Measurements from ENCODE around the gene WDR82. TPM values are rescaled to one million over a fixed set of nuclear protein-coding genes. Genes with fewer than 3 reads are reported as not detected.

WDR82 gene
- total and polyA plus RNA-seq, 9 of the 15 experiments (the other 6 are each of a cell fraction or from before 2014, with no cell fraction given): 6.4 to 62.9 (median 37.1) TPM

DNA sequence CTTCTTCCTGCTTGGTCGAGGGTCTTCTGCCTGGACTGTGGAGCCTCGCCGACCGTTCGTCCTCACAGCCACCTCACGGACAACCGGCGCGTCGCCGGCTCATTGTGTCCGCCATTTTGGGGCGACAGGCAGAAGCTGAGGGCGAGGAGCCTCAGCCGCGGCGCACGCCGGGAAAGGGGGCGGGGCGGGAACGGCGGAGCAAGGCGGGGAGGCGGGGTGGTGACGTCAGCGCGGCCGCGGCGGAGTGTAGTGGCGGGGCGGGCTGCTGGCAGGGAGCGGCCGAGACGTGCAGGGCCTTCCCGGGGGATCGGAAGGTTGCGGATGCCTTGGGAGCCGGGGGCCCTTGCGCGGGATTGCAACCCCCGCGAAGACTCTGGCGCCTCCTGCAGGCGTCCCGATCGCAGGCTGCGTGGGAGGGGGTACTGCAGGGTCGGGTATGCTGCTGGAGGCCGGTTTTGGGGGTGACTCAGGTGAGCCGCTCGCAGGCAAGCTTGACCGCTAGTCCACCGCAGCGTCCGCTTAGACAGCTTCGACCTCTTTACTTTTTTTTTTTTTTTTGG lies at the start of gene WDR82 (continued):
- TF ChIP-seq DLX4 (CRISPR knock-in tag; IDR thresholded peaks at IDR 0.05) (no peak), MAZ (CRISPR knock-in tag; conservative IDR thresholded peaks at IDR 0.05 in 1 of 2, IDR thresholded peaks at IDR 0.05 in 1 of 2) (peak; percentile 80 to 88), RCOR1 (IDR thresholded peaks at IDR 0.05; ENCODE audit: borderline replicate concordance in 1 of 2, low read depth in 2 of 2, low read length in 2 of 2) (no peak), FOXP1 (CRISPR knock-in tag; IDR thresholded peaks at IDR 0.05) (no peak), JUND (IDR thresholded peaks at IDR 0.05; ENCODE audit: borderline replicate concordance, low read depth, low read length) (peak; percentile 73), JUND (tag; IDR thresholded peaks at IDR 0.05; ENCODE audit: borderline replicate concordance, low read depth, low read length) (peak; percentile 59; the same call in 1 of the 3 replicates), ZNF717 (CRISPR knock-in tag; IDR thresholded peaks at IDR 0.05) (no peak), ZNF551 (CRISPR knock-in tag; IDR thresholded peaks at IDR 0.05) (no peak), TFAM (CRISPR knock-in tag; conservative IDR thresholded peaks at IDR 0.05) (no peak), CREB1 (IDR thresholded peaks at IDR 0.05) (peak; percentile 68), CREB1 (CRISPR knock-in tag; IDR thresholded peaks at IDR 0.05) (peak; percentile 79), ZBTB5 (IDR thresholded peaks at IDR 0.05) (peak; percentile 84), EP400 (IDR thresholded peaks at IDR 0.05) (peak; percentile 58), ETS1 (conservative IDR thresholded peaks at IDR 0.05; ENCODE audit: control insufficient read depth, low read depth, low read length) (0 out of 2 replicates have a peak, but pooled peaks have one; percentile 51), SNIP1 (IDR thresholded peaks at IDR 0.05; ENCODE audit: low read depth) (no peak), ZNF347 (CRISPR knock-in tag; IDR thresholded peaks at IDR 0.05; ENCODE audit: low read depth) (no peak), ZNF668 (CRISPR knock-in tag; IDR thresholded peaks at IDR 0.05) (no peak), RBM22 (IDR thresholded peaks at IDR 0.05; ENCODE audit: low read depth, low read length, poor library complexity, severe bottlenecking) (peak; percentile 27), ZNF639 (CRISPR knock-in tag; conservative IDR thresholded peaks at IDR 0.05 in 1 of 2, IDR thresholded peaks at IDR 0.05 in 1 of 2) (peak in 1 of 2 experiments; percentile 70; a peak in 1 of 4 replicates), BRD4 (IDR thresholded peaks at IDR 0.05) (no peak), HNRNPK (IDR thresholded peaks at IDR 0.05; ENCODE audit: low read depth, low read length, poor library complexity, severe bottlenecking) (no peak), E2F6 (IDR thresholded peaks at IDR 0.05; ENCODE audit: borderline replicate concordance in 1 of 2, extremely low read depth in 1 of 2, insufficient read depth in 1 of 2, insufficient read length in 1 of 2, low read depth in 1 of 2, low read length in 1 of 2, poor library complexity in 1 of 2, severe bottlenecking in 1 of 2) (peak in 1 of 2 experiments; percentile 13)
